ENCODE results near the gene ABCD1.
A peak's percentile ranks its signal among the peaks of the same experiment; 100 is the strongest.
"Not testable (repeated sequence)": the region's sequence is repeated elsewhere in the genome, so short reads cannot be mapped to it uniquely, and the experiment has no call there.

The ABCD1 gene

GRCh38 chrX:153694687-153695270 is 29.9 kb upstream of the ABCD1 start:
- DNase-seq: no peak

DNA sequence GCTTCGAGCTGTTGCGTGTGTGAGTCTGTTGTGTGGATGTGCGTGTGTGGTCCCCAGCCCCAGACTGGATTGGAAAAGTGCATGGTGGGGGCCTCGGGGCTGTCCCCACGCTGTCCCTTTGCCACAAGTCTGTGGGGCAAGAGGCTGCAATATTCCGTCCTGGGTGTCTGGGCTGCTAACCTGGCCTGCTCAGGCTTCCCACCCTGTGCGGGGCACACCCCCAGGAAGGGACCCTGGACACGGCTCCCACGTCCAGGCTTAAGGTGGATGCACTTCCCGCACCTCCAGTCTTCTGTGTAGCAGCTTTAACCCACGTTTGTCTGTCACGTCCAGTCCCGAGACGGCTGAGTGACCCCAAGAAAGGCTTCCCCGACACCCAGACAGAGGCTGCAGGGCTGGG is 28.6 kb upstream of the ABCD1 start:
- no peak for DNase-seq

GRCh38 chrX:153696538-153696937 is 28.1 kb upstream of the ABCD1 start:
- DNase-seq: not testable (repeated sequence)

GRCh38 chrX:153696986-153697722 is 27.5 kb upstream of the ABCD1 start:
- not testable (repeated sequence) for DNase-seq

DNA sequence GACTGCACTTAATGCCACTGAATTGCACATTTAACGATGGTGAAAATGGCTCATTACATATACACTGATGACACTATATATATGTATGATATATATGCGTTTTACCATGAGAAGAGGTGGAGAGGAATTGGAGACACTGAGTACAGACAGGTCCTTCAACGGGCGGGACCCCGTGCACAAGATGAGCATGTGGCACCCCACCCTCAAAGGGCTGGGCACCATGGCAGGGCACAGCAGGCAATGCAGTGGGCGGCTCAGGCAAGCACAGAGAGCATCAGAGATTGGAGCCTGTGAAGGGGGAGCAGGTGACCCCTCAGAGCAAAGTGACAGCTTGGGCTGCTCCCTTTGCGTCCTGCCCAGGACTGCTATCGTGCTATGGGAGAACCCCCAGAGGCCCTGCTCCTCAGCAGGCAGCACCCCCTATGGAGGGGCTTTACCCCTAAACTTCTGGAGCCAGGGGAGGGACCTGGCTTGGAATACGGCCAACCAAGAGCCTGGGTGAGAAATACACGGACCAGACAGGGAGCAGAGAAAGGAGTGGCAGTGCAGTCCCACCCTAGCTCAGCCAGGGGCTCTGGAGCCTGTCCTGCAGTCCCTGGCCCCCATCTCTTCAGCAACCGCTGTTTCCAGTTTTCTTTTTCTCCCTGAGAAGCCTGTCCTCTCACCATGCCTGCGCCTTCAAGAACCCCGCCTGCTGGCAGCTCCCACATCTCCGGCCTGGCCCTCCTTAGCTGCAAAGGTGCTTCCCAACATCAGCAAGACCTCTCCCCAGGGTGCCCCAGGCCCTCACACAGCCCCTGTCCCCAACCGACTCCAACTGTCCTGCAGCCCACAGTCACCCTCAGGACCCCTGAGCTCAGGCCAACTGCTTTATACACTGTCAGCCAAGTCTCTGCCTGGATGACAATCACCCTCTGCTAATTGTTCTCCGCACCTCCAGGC is 26.5 kb upstream of the ABCD1 start:
- no peak for DNase-seq

DNA sequence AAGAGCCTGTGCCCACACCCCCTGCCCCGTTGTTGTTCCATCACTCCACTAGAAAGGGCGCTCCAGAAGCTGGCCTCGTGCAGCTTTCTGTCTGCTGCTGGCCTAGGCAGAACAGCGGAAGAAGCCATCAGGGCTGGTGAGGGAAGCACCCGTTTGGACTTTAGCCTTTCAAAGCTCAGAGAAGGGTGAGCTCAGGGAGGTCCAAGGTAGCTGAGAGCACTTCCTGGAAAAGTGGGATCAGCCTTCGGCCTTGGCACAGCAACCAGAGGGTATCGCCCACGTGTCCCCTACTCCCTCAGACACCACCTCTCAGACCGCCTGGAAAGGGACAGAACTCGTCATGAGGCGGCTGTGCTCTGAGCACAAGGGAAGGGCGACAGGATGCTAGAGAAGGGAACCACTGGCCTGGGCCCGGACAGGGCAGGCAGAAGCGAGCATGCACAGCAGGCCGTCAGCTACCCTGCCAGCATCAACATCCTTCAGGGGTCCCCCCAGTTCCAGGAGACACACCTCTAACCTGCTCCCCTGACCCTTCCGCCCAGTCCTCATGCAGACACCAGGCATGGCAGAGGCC is 25.4 kb upstream of the ABCD1 start:
- not testable (repeated sequence) for DNase-seq

GRCh38 chrX:153699784-153700371 is 24.8 kb upstream of the ABCD1 start:
- not testable (repeated sequence) for DNase-seq

DNA sequence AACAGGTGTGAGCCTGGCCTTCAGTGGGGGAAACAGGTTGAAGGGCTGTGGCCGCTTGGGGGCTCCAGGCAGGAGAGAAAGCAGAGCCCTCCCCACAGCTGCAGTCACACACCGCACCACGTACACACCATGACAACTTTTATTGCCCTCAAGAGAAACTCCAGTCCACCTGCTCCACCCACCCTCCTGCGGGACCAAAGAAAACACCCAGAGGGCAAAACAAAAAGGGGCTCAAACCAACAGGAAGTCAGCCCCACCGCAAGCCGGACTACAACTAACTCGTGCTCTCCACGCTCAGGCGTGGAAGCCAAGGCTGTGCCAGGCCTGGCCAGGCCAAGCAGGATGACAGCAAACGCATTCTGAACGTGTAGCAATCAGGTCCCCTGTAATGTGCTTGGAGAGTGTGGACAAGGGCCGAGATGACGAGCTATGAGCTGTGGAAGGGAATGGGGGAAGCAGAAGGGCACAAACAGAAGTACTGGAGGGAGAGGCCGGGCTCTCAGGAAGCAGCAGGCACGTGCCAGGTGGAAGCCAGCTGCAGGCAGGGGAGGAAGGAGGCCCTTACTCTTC is 24.2 kb upstream of the ABCD1 start:
- DNase-seq: no peak

DNA sequence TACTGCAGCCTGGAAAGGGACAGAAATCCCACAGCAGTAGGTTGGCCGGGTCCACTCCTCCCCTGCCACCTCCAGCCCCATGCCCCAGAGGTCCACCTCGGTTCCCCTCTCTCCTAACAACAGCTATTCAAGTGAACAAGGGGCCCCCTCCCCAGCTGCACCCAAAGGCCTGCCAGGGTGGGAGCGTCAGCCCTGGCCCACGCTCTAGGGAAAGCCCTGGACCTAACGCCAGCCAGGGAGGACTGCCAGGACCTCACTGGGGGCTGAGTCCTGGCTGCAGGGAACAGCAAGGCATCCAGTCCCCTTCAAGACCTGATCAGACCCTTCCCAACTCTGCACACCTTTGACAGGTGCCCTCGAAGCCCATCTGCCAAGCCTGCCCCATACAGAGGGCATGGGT is 23.7 kb upstream of the ABCD1 start:
- DNase-seq: no peak

DNA sequence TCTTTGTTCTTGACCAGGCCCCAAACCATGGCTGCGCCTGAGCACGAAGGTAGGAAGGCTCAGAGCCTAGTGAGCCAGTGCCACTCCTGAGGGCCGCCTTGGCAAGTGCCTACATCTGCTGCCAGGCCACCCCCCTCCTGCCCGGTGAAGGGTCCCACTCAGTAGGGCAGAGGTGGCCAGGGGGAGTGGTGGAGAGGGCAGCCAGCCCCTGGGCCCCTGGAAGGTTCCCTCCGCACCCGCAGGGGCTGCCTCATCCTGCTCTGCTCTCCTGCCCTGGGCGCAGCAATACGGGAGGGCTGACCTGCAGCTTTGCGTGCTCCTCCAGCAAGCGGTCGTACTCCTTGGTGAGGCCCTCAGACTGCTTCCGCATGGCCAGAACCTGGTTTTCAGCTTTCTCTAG is 22.9 kb upstream of the ABCD1 start:
- no peak for DNase-seq

DNA sequence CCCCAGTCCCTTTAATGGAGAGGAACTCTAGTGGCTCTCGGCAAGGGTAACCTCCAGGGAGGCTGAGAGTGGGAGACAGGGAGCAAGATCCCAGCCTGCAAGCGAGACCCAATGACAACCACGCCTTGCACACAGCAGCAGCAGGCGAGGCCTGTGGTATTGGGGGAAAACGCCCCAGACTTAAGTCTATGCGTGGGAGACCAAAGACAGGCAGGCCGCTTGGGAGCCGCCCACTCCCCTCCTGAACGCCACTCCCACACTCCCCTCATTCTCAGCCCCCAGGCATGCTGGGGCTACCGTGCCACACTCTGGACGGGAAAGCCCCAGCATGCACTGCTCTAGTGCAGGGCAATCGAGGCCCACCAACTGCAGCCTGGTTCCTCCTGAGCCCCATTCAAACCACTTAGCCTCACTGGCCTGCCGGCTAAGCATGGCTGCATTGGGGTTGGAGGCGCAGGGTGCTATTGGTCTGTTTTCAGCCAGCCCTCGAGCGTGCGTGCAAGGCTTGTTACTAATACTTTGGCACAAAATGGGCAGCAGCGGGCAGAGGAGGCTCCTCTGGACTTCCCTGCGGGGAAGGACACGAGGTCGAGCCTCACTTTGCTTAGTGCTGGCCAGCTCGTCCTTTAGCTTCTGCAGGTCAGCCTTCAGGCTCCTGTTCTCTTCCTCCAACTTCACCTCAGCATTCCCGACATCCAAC is 22.2 kb upstream of the ABCD1 start:
- DNase-seq: no peak

DNA sequence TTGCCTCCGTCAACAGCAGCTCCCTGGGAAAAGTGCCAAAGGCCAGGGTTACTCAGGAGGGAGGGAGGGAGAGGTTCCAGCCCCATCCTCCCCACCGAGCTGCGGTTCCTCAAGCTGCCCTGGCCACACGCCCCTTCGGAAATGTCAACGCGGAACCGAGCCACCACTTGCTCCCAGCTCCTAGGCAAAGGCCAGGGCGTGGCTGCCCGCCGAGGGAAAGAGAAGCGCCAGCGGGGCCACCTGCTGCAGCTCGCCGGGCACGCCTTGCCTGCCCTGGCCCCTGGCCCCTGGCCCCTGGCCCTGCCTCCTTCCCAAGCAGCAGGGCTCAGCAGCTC is 21.7 kb upstream of the ABCD1 start:
- no peak for DNase-seq

GRCh38 chrX:153704021-153704526 is 20.6 kb upstream of the ABCD1 start:
- no peak for DNase-seq

DNA sequence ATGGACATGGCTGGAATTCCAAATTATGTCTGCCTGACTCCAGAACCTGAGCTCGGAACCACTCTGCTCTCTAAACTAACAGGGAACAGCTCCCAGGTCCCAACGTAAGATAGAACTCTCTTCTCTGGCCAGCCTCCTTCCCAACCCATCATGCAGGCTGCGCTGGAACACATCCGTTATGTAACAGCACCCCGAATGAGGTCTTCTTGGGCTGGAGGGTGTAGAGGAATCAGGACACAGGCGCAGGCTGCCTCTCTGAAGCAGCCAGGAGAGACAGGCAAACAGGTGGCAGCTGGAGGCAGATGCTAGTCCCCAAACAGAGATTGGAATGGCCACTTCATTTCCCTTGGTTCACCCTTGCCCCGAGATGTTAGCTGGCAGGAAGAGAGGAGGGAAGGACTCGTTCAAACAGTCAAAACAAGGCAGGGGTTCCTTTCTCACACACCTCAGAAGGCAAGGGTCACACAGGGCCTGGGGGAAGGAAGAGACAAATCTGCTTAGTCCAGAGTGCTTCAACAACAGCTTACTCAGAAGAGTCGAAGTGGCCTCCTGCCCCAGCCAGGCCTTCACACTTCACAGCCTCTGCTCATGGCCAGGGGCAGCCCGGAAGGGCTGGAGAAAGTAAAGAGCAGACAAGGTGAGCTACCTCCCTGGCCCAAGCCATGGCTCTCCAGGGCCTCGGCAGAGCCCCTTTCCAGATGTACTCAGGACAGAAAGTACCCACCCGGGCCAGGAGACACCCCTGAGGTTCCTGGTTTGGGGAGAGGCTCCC is 19.8 kb upstream of the ABCD1 start:
- not testable (repeated sequence) for DNase-seq

GRCh38 chrX:153705403-153706060 is 19.1 kb upstream of the ABCD1 start:
- DNase-seq: not testable (repeated sequence)

- no peak for DNase-seq
Measured at GRCh38 chrX:153706799-153707198, 17.9 kb upstream of the ABCD1 start.

- DNase-seq: no peak
Measured at GRCh38 chrX:153707406-153707805, 17.2 kb upstream of the ABCD1 start.

GRCh38 chrX:153708415-153708814 is 16.2 kb upstream of the ABCD1 start:
- DNase-seq: peak; percentile 32

DNA sequence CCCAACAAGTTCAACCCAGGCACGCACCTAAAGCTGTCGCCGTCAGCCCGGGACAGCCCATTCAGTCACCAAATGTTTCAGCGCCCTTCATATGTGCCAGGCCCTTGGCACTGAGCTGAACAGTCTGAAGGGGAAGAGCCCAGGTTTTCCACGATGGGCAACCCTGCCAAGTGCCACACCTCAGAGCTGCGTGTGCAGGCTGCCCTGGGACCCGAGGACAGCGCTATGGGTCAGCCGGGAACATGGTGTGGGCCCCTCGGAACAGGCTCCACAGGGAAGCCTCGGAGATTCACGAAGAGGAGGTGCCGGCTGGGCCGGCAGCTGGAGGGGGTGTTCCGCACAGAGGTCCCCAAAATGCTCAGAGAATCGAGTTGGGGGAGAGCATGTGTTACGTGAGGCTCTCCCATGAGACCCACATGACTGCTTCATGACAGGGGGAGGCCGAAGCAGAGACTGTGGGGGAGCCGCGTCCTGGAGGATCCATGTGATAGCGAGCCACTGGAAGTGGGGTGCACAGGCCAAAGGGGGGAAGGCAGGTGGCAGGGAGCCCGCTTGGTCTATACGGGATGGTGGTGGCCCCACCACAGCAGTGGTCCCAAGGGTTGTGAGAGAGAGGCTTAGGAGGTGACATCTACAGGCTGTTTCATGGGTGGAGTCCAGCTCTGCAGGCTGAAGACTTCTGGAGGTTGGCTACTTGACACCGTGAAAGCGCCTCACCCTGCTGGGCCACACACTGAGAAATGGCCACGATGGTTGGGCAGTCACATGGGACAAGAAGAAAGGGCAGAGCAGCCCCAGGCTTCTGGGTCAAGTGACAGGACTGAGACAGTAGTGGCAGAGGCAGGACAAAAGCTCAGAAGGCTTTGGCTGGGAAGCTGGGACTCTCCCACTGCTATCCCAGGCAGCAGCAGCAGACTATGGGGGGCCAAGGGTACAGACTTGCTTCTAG is 14.7 kb upstream of the ABCD1 start:
- DNase-seq: no peak
